IPS-18c (cell line): ENCODE results near the gene CHMP4B.

Experiments
- H3K4me3 ChIP-seq: 2 replicates; pipeline ENCODE4 v1.7.0; 2013; ENCODE audit warnings: low read depth, mild to moderate bottlenecking, low read length, moderate library complexity; ENCODE audit not compliant: insufficient read depth
- H3K9me3 ChIP-seq: one replicate; pipeline ENCODE4 v1.6.1; 2013; ENCODE audit warnings: mild to moderate bottlenecking, low read length, moderate library complexity; ENCODE audit not compliant: control insufficient read depth, insufficient read depth

The CHMP4B gene

DNA sequence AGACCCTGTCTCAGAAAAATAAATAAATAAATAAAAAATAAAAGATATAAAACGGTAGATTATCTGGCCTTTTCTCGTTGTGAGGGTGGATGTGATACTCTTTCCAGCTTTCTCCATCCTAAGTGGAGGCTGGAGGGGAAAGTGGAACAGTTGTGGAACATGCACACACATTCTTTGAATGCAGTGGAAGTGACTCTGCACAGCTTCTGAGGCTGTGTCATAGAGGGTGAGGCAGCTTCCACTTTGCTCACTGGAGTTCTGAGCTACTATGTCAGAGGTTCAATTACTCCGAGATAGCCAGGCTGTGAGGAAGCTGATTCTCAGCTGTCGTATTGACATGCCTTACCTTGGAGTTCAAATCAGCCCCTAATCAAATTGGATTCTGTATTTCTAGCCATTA is 82.2 kb downstream of the CHMP4B start:
- Histone ChIP-seq H3K9me3 (no peaks in the 10 kb centered on the region), H3K4me3 (no peak overlapping the region)

DNA sequence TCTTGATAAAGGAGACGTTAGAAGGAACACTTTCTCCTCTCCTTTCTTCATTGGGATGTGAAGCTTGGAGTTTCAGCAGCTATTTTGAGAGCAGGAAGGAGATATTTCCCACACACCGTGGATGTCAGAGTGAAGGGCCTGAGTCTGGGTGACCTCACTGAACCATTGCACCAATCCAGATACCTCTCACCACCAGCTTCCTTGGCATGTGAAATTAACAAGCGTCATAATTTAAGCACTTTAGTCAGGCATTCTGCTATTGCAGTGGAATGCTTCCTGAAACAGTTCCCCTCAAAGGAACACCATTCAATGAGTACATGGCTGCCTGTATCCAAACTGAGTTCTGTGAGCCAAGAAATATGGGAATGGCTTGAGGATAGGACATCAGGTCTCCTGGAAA is 83.7 kb downstream of the CHMP4B start:
- H3K9me3 ChIP-seq = no peaks in the 10 kb centered on the region

DNA sequence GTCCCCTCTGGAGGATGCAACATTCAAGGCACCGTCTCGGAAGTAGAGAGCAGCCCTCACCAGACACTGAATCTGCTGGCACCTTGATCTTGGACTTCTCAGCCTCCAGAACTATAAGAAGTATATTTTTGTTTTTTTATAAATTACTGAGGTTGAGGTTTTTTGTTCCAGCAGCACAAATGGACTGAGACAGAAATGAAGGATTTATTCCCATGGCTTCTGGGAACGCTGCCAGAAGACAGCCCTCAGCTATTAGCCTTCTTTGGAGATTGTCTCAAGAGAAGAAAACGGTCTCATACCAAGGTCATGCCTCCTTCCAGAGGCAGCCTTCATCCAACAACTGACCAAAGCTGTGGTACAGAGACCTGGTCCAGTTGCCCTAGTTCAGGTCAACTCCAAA is 85.4 kb downstream of the CHMP4B start:
- Histone ChIP-seq H3K4me3 (no peak overlapping the region), H3K9me3 (no peaks in the 10 kb centered on the region)

More for the DNA sequence above, 83.7 kb downstream of the CHMP4B start:
- no peak overlapping the region for H3K4me3 ChIP-seq

DNA sequence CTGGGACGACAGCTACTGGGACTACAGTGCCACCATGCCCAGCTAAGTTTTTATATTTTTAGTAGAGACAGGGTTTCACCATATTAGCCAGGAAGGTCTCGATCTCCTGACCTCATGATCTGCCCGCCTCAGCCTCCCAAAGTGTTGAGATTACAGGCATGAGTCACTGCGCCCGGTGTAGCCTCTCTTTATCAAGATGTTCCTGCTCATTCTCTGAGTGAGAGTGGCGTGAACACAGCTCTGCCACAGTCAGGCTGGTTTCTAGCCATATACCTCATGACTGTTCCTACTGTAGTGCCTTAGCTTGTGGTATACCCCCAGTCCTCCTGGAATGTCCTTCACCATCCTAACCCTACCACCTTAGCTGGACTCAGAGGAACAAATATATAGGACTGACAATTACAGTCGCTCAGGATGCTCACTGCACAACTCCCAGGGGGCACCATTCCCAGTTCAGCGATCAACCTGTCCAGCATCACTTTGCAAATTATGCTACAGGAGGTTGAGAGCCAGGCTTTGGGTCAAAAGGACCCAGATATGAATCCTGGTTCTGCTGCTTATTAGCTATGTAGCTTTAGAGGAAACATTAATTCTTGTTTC is 86.3 kb downstream of the CHMP4B start:
- Histone ChIP-seq H3K9me3 (no peaks in the 10 kb centered on the region), H3K4me3 (no peak overlapping the region)

DNA sequence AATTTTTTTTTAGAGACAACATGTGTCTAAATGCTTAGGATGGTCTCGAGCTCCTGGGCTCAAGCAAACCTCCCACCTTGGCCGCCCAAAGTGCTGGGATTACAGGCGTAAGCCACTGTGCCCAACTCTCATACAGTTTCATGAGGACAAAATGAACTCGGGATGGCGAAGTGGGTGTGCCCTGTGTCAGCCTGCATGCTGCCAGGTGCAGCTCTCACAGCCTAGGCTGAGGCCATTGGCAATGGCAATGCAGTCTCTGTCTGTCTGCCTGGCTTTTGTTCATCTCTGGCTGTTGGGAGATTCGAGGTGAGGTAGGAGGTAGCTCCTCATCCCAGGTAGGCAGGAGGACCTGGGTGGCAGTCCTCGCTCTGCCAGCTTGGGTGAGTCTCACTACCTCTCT is 88.0 kb downstream of the CHMP4B start:
- Histone ChIP-seq H3K4me3 (no peak overlapping the region), H3K9me3 (no peaks in the 10 kb centered on the region)

DNA sequence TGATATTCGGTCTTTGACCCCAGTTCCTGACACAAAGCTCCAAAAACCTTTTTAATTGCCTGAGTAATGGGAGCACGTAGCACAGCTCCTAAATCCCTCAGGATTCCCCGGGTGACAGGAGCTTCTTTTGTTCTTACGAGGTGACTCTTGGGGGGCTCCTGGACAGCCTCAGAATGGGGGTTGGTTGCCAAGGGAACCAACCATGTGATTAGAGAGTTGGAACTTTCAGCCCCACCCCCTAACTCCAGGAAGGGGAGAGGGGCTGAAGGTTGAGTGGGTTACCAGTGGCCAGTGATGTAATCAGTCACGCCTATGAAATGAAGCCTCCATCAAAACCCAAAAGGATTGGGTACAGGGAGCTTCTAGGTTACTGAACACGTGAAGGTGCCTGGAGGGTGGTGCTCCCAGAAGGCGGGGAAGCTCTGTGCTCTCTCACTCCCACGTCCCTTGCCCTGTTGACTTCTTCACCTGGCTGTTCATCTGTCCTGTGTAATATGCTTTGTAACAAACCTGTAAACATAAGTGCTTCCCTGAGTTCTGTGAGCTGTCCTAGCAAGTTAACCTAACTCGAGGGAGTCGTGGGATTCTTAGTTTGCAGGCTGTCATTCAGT is 89.5 kb downstream of the CHMP4B start:
- no peak overlapping the region for H3K4me3 ChIP-seq

DNA sequence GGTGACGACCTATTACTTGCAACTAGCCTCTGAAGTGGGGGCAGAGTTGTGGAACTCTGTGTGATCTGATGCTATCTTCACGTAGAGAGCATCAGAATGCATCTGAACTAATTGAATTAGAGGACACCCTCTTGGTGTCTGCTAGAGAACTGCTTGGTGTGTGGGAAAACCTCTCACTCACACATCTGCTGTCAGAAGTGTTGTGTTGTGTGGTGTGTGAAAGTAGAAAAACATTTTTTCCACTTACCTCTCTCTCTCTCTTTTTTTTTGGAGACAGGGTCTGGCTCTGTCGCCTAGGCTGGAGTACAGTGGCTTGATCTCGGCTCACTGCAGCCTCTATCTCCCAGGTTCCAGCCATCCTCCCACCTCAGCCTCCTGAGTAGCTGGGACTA is 90.0 kb downstream of the CHMP4B start:
- H3K9me3 ChIP-seq = no peaks in the 10 kb centered on the region
- H3K4me3 ChIP-seq = no peak overlapping the region

More for the DNA sequence above, 89.5 kb downstream of the CHMP4B start:
- H3K9me3 ChIP-seq = no peaks in the 10 kb centered on the region

DNA sequence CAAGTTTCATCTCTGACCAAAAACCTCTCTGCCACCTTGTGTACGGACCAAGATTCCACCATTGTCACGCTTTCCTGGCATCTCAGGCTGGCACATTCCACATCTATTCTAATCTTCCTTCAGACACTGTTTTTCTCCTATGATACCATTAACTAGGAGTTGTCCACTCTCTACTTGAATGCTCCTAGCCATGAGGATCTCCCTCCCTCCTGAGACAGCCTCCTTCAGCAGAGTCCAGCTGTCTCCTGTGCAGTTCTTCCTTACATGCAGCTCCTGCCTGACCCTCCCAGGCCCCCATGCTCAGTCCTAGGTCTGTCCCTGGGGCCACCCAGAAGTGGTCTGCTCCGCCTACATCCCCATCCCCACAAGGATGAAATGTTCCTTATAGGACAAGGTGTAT is 90.9 kb downstream of the CHMP4B start:
- H3K4me3 ChIP-seq = no peak overlapping the region
- H3K9me3 ChIP-seq = no peaks in the 10 kb centered on the region
